ENCODE data around the gene OR5AN1. TPM values are rescaled to one million over a fixed set of nuclear protein-coding genes. Genes with fewer than 3 reads are reported as not detected.

OR5AN1 gene
- total RNA-seq, 1 experiment from 2014 or later: not detected

DNA sequence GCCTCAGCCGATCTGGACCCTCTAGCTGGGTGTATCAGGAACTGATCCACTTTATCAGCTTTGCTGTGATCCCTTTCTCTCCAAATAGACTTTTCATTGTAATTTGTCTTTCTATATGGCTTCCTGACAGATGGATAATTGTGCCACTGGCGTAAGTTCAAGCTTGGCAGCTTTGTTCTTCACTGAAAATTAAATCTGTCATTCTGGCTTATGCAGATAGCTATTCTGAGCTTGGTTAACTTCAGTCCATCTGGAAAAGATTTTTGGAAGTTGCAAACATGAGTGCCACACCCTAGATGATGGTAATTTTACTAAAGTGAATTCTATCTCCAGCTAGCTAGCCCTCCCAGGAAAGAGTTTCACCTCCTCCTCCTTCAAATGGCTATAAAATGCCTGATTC, 59.5 kb downstream of the OR5AN1 start:
- no peak for DNase-seq (ENCODE audit: extremely low read depth, low read depth)

Other genes starting within 250 kb of the OR5AN1 start
- gene FAM111A, start 216.0 kb upstream of the OR5AN1 start, total RNA-seq (2014; rRNA removed; shearing (Covaris generic)): 28.3 and 30.9 TPM in 2 replicates
- 0.25 and 0.38 TPM in 2 replicates for gene DTX4, start 186.8 kb upstream of the OR5AN1 start, total RNA-seq (2014; rRNA removed; shearing (Covaris generic))
- gene MPEG1, start 146.0 kb upstream of the OR5AN1 start, total RNA-seq (2014; rRNA removed; shearing (Covaris generic)): not detected in 2 replicates
- not detected in 2 replicates for gene OR5A2, start 67.5 kb downstream of the OR5AN1 start, total RNA-seq (2014; rRNA removed; shearing (Covaris generic))
- gene OR5A1, start 77.6 kb downstream of the OR5AN1 start, total RNA-seq (2014; rRNA removed; shearing (Covaris generic)): not detected in 2 replicates
- not detected in 2 replicates for gene OR4D6, start 98.1 kb downstream of the OR5AN1 start, total RNA-seq (2014; rRNA removed; shearing (Covaris generic))
- not detected in 2 replicates for gene OR4D10, start 114.4 kb downstream of the OR5AN1 start, total RNA-seq (2014; rRNA removed; shearing (Covaris generic))
- gene OR4D11, start 144.7 kb downstream of the OR5AN1 start, total RNA-seq (2014; rRNA removed; shearing (Covaris generic)): not detected in 2 replicates
- not detected in 2 replicates for gene OR4D9, start 152.6 kb downstream of the OR5AN1 start, total RNA-seq (2014; rRNA removed; shearing (Covaris generic))

All from NCI-H460 (cell line).